HUES48 (cell line): ENCODE results near the gene INO80E.
"Not testable (repeated sequence)": the region's sequence is repeated elsewhere in the genome, so short reads cannot be mapped to it uniquely, and the experiment has no call there.

Source experiments
- H3K27ac ChIP-seq: one replicate; pipeline ENCODE4 v1.7.0; 2013; ENCODE audit warnings: low read depth, low read length, inconsistent platforms
- H3K27me3 ChIP-seq: 2 replicates; pipeline ENCODE4 v1.6.1; 2013; ENCODE audit warnings: mild to moderate bottlenecking, low read length; ENCODE audit not compliant: control insufficient read depth, insufficient read depth
- H3K36me3 ChIP-seq: 2 replicates; pipeline ENCODE4 v1.6.1; 2013; ENCODE audit warnings: low read length; ENCODE audit not compliant: control insufficient read depth, insufficient read depth
- H3K4me1 ChIP-seq: 2 replicates; pipeline ENCODE4 v1.6.1; 2013; ENCODE audit warnings: mild to moderate bottlenecking, low read length; ENCODE audit not compliant: control insufficient read depth, insufficient read depth
- H3K4me3 ChIP-seq: 2 replicates; pipeline ENCODE4 v1.5.1; 2013; ENCODE audit warnings: mild to moderate bottlenecking, low read depth, low read length
- H3K9ac ChIP-seq: 2 replicates; pipeline ENCODE4 v1.6.1; 2013; ENCODE audit warnings: mild to moderate bottlenecking, low read depth, low read length, moderate library complexity
- H3K9me3 ChIP-seq: 2 replicates; pipeline ENCODE4 v1.6.1; 2013; ENCODE audit warnings: low read length; ENCODE audit not compliant: control insufficient read depth, insufficient read depth

The INO80E gene

DNA sequence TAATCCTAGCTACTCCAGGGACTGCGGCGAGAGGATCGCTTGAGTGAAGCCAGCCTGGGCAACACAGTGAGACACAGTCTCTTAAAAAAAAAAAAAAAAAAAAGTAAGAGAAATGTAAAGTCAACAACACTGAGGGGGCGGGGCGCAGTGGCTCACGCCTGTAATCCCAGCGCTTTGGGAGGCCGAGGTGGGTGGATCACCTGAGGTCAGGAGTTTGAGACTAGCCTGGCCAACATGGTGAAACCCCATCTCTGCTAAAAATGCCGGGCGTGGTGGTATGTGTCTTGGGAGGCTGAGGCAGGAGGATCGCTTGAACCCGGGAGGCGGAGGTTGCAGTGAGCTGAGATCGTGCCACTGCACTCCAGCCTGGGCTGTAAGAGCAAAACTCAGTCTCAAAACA is 16.6 kb downstream of the INO80E start:
- H3K9ac ChIP-seq, H3K27ac ChIP-seq, H3K9me3 ChIP-seq, H3K4me3 ChIP-seq, H3K4me1 ChIP-seq, H3K36me3 ChIP-seq: not testable (repeated sequence)
- peaks cover 22% of the 10 kb centered on the region for H3K27me3 ChIP-seq

DNA sequence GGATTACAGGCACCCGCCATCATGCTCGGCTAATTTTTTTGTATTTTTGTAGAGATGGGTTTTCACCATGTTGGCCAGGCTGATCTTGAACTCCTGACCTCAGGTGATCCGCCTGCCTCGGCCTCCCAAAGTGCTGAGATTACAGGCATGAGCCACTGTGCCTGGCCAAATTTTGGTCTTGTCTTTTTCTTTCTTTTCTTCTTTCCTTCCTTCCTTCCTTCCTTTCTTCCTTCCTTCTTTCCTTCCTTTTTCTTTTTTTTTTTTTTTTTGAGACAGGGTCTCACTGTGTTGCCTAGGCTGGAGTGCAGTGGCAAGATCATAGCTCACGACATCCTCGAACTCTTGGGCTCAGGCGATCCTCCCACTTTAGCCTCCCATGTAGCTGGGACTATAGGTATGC is 19.4 kb downstream of the INO80E start:
- not testable (repeated sequence) for H3K9ac ChIP-seq, H3K9me3 ChIP-seq, H3K36me3 ChIP-seq, H3K4me1 ChIP-seq, H3K4me3 ChIP-seq, H3K27ac ChIP-seq
- peaks cover 13% of the 10 kb centered on the region for H3K27me3 ChIP-seq

DNA sequence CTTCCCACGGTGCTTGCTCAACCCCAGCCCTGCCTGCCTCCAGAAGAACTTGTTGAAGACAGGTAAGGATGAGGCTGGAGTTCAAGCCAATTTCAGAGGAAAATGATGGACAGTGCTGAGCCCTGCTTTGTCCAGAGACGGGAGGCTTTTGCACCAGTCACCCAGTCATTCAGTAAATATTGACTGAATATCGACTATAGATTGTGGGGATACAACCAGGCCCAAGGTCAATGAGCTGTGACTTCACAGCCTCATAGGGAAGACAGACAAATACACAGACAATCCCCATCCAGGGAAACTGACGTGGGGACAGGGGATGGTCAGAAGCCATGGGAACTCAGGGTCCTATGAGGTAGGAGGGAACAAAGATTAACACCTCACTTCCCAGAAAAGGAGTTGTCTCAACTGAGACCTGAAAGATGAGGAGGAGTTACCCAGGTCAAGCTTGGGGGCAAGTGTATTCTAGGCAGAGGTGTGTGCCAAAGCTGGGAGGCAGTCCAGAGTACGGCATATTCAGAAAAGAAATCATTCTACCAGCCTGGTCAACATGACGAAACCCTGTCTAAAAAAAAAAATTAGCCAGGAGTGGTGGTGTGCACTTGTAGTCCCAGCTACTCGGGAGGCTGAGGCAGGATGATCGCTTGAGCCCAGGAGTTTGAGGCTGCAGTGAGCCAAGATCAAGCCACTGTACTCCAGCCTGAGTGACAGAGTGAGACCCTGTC is 20.7 kb downstream of the INO80E start:
- no peak overlapping the region for H3K27ac ChIP-seq
- H3K9ac ChIP-seq, result no peak overlapping the region
- no peaks in the 10 kb centered on the region for H3K9me3 ChIP-seq
- H3K4me1 ChIP-seq, result peaks cover 4% of the 10 kb centered on the region
- H3K4me3 ChIP-seq, result no peak overlapping the region
- H3K27me3 ChIP-seq, result peaks cover 8% of the 10 kb centered on the region
- H3K36me3 ChIP-seq, result no peaks in the 10 kb centered on the region

DNA sequence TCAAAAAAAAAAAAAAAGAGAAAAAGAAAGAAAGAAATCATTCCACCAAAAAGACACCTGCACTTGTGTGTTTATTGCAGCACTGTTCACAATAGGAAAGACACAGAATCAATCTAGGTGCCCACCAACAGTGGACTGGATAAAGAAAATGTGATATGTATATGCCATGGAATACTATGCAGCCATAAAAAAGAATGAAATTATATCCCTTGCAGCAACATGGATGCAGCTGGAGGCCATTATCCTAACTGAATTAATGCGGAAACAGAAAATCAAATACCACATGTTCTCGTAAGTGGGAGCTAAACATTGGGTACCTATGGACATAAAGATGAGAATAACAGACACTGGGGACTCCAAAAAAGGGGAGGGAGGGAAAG is 21.2 kb downstream of the INO80E start:
- Histone ChIP-seq H3K9ac (no peak overlapping the region), H3K36me3 (no peaks in the 10 kb centered on the region), H3K9me3 (no peaks in the 10 kb centered on the region), H3K4me3 (no peak overlapping the region), H3K4me1 (peaks cover under 1% of the 10 kb centered on the region; the same call in 1 of the 2 replicates), H3K27ac (no peak overlapping the region), H3K27me3 (peaks cover 2% of the 10 kb centered on the region)

DNA sequence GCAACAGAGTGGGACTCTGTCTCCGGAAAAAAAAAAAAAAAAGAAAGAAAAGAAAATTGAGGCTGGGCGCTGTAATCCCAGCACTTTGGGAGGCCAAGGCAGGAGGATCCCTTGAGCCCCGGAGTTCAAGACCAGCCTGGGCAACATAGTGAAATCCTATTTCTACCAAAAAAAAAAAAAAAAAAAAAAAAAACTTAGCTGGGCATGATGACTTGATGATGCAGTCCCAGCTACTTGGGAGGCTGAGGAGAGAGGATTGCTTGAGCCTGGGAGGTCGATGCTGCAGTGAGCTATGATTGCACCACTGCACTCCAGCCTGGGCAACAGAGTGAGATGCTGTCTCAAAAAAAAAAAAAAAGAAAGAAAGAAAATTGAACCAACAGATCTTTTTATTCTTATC is 21.9 kb downstream of the INO80E start:
- not testable (repeated sequence) for H3K9ac ChIP-seq, H3K4me3 ChIP-seq, H3K27me3 ChIP-seq, H3K4me1 ChIP-seq, H3K9me3 ChIP-seq, H3K36me3 ChIP-seq, H3K27ac ChIP-seq

DNA sequence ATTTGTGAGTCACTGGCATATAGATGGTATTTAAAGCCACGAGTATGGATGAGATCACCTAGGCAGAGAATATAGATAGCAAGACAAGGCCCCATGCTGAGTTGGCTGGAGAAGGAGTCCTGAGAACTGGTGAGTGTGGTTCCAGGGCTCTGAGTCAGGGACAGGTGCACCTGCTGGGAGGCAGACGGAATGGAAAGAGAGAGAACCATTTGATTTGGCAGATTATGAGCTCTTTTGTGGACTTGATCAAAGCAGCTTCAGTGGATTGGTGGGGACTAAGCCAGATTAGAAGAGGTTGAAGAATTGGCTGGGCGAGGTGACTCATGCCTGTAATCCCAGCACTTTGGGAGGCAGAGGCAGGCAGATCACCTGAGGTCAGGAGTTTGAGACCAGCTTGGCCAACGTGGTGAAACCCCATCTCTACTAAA is 22.7 kb downstream of the INO80E start:
- Histone ChIP-seq H3K36me3 (no peaks in the 10 kb centered on the region), H3K9me3 (no peaks in the 10 kb centered on the region), H3K4me3 (no peak overlapping the region), H3K4me1 (no peaks in the 10 kb centered on the region), H3K27ac (no peak overlapping the region), H3K9ac (no peak overlapping the region), H3K27me3 (no peaks in the 10 kb centered on the region)

DNA sequence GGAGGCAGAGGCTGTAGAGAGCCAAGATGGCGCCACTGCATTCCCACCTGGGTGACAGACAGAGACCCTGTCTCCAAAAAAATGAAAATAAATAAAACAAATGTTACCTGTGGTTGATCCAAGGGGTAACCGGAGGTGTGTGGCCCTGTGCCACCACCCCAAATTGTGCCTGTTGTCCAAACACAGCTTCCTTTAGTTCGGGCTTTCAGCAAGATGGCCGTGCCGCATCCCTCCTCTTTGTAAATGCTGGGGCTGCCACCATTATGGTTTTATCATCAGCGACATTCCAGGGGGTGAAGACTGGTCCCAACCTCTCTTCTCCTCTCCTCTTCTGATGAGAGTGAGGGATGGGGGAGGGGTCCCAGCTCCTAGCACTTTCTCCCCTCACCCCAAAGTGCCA is 26.8 kb downstream of the INO80E start, which contains the start of gene C16orf92:
TSS of gene C16orf92 (plus strand) at position 312 of the 400 bp plus-strand sequence. CDS start 143 bp downstream, outside the sequence.
- Histone ChIP-seq H3K27me3 (no peaks in the 10 kb centered on the region), H3K4me3 (no peak within 1 kb of the TSS), H3K27ac (no peak within 1 kb of the TSS), H3K4me1 (no peaks in the 10 kb centered on the region; the same call in 1 of the 2 replicates), H3K9me3 (no peaks in the 10 kb centered on the region), H3K9ac (no peak within 1 kb of the TSS), H3K36me3 (peaks cover 10% of the 10 kb centered on the region)

DNA sequence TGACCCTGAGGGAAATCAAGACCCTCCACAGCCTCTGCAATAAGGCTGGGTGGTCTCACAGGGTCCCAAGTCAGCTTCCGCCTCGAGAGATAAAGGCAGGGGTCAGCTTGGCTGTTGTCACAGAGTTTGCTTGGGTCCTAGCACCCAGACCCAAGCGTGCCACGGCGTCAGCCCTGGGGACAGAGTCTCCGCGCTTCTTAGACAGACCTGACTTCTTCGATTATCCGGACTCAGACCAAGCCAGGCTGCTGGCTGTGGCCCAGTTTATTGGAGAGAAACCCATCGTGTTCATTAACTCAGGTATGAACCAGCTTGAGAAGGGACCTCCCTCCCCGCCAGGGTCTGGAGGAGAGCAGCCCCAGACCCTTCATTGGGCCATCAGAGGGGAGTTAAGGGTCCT is 27.5 kb downstream of the INO80E start:
- Histone ChIP-seq H3K36me3 (peaks cover 10% of the 10 kb centered on the region), H3K9ac (no peak overlapping the region), H3K27me3 (no peaks in the 10 kb centered on the region), H3K4me1 (no peaks in the 10 kb centered on the region; the same call in 1 of the 2 replicates), H3K9me3 (no peaks in the 10 kb centered on the region), H3K4me3 (no peak overlapping the region), H3K27ac (no peak overlapping the region)

DNA sequence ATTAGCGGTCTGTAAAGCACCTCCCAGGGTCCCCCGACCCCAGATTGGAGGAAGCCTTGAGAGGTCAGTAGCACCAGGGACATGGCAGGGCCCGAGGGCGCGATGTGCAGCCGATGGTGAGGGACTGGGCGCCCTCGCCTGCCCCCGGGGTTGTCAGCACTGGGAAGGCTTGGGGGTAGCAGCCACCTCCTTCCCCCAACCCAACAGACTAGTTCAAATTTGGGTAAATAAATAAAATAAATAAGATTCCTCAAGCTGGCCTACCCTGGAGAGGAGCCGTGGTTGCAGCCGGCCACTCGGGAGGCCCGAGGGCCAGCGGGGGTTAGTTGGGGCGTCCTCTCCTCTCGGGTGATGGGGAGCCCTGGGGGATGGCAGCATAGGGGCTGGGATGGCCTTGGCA is 28.4 kb downstream of the INO80E start:
- 0 out of 2 replicates have a peak, but pooled peaks cover 1% of the 10 kb centered on the region for H3K27me3 ChIP-seq
- no peak overlapping the region for H3K9ac ChIP-seq
- H3K27ac ChIP-seq, result no peak overlapping the region
- no peak overlapping the region for H3K4me3 ChIP-seq
- H3K4me1 ChIP-seq, result peaks cover 6% of the 10 kb centered on the region; the same call in 1 of the 2 replicates
- H3K36me3 ChIP-seq, result peaks cover 10% of the 10 kb centered on the region
- H3K9me3 ChIP-seq, result no peaks in the 10 kb centered on the region

DNA sequence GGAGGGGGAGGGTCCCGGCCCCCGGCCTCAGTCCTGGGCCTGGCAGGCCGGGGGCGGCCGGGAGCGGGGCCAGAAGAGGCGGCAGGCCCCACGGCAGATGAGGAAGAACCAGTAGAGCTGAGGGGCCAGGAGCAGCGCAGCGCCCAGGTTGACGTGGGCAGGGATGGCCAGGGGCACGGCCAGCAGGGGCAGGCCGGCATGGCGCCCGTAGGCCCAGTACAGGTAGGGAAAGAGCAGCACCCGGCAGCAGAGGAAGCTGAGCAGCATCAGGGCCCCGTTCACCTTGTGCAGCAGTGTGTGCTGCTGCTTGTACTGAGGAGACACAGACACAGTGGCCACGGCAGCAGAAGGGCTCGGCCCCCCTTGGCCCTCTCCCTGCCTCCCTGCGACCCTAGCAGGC is 29.1 kb downstream of the INO80E start:
- H3K4me1 ChIP-seq, result peaks cover 12% of the 10 kb centered on the region; the same call in 1 of the 2 replicates
- no peak overlapping the region for H3K27ac ChIP-seq
- H3K27me3 ChIP-seq, result 0 out of 2 replicates have a peak, but pooled peaks cover 4% of the 10 kb centered on the region
- peaks cover 10% of the 10 kb centered on the region for H3K36me3 ChIP-seq
- no peaks in the 10 kb centered on the region for H3K9me3 ChIP-seq
- H3K9ac ChIP-seq, result no peak overlapping the region
- no peak overlapping the region for H3K4me3 ChIP-seq

DNA sequence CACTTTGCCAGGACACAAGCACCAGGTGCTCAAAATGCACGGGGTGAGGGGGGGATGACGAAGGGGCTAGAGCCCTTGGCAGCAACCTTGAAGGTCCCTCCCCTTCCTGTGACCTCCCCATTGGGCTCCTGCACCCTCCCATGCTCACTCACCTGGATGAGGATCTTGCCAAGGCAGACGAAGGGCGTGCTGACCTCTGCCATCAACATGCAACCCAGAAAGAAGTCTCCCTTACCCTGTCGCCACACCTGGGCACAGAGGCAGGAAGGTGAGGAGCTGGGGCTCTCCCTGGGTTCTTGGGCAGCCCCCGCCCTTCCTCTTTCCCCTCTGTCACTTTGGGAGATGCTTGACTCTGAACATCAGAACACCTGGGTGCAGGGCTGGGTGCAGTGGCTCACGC is 29.5 kb downstream of the INO80E start:
- Histone ChIP-seq H3K9me3 (no peaks in the 10 kb centered on the region), H3K27me3 (0 out of 2 replicates have a peak, but pooled peaks cover 4% of the 10 kb centered on the region), H3K4me3 (no peak overlapping the region), H3K27ac (no peak overlapping the region), H3K4me1 (peaks cover 12% of the 10 kb centered on the region; the same call in 1 of the 2 replicates), H3K9ac (no peak overlapping the region), H3K36me3 (peaks cover 10% of the 10 kb centered on the region)
